GM19324 (cell line): ENCODE data around the gene PCCA.
"Not testable (repeated sequence)": the region's sequence is repeated elsewhere in the genome, so short reads cannot be mapped to it uniquely, and the experiment has no call there.

Experiments used
- ATAC-seq: cut with Tn5 transposase; IDR thresholded peaks from one replicate; pipeline ENCODE4 v1.9.1; 2021; ENCODE audit warnings: mild to moderate bottlenecking, moderate library complexity; ENCODE audit not compliant: unreplicated experiment, low FRiP score

Gene PCCA

DNA sequence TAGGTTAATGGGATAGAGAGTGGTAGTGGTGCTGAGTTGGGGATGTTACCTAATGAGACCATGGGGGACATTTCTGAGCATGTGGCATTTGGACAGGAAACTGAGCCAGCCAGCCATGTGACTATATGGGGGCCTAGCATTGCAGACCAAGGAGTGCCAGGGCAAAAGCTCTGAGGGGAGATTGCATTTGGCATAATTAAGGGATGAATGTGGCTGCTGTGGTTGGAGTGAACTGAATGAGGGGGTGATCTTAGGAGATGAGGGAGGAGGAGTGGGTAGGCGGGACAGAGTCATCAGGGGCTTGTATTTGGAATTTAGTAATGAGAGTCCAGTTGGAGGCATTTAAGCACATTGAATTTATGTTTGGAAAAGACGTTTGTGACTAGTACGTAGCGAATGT, 6.6 kb downstream of the PCCA start:
- no peak for ATAC-seq

DNA sequence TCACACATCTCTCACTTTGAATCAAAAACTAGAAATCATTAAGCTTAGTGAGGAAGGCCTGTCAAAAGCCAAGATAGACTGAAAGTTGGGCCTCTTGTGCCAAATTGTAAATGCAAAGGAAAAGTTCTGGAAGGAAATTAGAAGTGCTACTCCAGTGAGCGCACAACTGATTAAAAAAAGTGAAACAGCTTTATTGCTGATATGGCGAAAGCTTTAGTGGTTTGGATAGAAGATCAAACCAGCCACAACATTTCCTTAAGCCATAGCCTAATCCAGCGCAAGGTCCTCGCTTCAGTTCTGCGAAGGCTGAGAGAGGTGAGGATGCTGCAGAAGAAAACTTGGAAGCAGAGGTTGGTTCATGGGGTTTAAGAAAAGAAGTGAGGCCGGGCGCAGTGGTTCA, 7.6 kb downstream of the PCCA start:
- ATAC-seq, result no peak

GRCh38 chr13:100097821-100098220, 8.9 kb downstream of the PCCA start:
- ATAC-seq, result no peak

GRCh38 chr13:100098445-100099116, 9.7 kb downstream of the PCCA start:
- no peak for ATAC-seq

DNA sequence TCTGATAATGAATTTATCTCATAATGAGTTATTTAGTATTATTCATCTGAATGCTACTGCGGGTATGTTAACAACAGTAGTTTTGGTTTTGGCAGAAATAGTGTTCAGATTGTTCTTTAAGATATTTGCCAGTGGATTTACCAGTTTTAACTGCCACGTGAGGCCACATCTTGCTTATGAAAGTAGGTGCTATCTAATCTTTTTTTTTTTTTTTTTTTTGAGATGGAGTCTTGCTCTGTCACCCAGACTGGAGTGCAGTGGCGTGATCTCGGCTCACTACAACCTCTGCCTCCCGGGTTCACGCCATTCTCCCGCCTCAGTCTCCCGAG, 10.2 kb downstream of the PCCA start:
- not testable (repeated sequence) for ATAC-seq

- ATAC-seq, result no peak
Measured at GRCh38 chr13:100100115-100100879, 11.4 kb downstream of the PCCA start.

GRCh38 chr13:100102042-100102441, 13.1 kb downstream of the PCCA start:
- ATAC-seq, result no peak

DNA sequence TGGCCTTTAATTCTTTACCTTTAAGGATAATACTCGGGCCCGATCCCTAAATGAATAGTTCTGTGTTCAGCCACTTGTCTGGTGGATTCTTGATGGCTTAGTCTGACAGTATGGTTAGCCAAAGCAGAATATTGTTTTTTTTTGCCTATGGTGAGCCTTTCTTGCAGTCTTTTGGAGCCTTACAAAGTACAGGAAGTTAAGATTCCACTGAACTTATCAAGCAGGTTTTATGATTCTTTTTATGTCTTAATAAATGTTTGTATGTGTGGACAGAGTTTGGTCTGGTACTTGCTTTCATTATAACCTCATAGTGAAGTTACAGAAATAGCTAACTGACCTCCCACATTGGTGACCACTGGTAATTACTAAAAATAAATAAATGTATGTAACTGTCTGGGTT, 17.1 kb downstream of the PCCA start:
- no peak for ATAC-seq

GRCh38 chr13:100106705-100107104, 17.8 kb downstream of the PCCA start:
- no peak for ATAC-seq

GRCh38 chr13:100108913-100109507, 20.1 kb downstream of the PCCA start:
- peak; percentile 79 for ATAC-seq

DNA sequence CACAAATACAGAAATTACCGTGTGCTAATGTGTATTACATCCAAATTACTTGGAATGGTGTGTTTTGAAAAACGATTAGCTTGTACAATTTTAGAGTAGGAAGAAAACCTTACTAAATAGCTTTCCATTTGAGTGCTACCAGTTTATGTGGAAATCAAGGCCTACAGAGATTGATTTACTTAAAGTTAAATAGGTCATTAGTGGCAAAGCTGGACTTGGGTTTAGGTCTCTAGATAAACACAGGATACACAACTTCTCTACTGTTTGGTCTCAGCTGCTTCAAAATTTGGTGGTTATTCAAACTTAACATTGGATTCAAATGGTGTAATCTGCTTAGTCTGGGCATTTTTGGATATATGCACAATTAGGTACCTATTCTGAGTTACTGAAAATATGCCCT, 21.4 kb downstream of the PCCA start:
- no peak for ATAC-seq

GRCh38 chr13:100112186-100112838, 23.4 kb downstream of the PCCA start:
- ATAC-seq, result no peak

DNA sequence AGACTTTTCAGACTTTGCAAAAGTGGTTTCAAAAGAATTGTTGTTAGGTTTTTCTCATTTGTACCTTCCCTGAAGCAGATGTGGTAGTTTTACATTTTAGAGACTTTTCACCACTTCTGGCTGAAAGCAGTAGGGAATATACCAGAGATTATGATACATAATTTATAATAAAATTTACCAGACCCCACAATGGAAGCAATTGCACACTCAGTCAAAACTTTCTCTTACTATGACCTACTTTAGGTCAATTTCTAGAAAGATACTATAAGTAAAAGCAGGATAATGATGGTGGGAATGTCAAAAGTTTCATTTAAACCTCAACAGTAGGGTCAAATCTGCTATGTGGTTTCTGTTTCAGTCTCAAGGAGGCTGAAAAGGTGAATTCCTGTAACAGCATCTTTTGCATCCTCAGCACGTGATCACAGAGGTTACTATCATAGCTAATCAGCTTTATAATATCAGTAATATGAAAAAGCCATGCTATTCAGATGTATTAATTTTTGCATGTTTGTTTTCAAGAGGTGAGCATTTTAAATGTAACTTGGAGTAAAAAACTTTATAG, 26.9 kb downstream of the PCCA start:
- ATAC-seq, result no peak

DNA sequence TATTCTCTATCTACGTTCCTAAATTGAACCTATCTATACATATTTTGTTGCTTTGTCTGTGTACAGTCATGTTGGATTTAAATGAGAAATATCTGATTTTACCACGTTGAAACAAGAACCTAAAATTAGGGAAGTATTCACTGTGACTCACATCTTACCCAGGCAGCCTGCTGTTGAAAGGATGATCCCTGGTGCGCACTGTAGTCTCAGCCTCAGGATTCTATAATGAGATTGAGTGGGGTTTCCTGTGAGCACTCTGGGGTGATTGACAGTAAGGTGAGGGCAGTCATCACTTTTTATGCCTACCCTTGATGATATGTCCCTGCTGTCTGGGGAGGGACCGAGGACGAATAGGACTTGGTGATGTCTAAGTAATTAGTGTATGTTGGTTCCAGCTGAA, 35.4 kb downstream of the PCCA start:
- no peak for ATAC-seq

DNA sequence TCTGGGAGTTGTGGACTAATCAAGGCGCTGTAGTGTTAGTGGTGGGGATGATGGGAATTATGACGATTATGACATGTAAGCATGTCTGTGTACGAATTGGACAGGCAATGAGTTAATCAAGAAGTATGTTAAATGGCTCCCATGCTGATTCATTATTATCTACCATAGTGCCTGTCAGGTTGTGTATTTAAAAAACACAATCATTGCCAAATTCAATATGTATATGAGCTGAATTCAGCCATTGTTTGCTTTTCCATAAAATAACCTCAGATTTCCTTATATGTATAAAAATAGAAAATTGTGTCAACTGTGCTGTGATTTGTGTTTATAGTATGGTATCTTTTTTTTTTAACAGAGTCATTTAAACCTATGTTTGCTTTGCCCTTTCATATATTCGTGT, 37.1 kb downstream of the PCCA start:
- no peak for ATAC-seq

- ATAC-seq, result no peak
Measured at GRCh38 chr13:100128373-100128772, 39.5 kb downstream of the PCCA start.

- no peak for ATAC-seq
Measured at GRCh38 chr13:100128838-100129237, 39.9 kb downstream of the PCCA start.

GRCh38 chr13:100129605-100130004, 40.7 kb downstream of the PCCA start:
- peak; percentile 92 for ATAC-seq

DNA sequence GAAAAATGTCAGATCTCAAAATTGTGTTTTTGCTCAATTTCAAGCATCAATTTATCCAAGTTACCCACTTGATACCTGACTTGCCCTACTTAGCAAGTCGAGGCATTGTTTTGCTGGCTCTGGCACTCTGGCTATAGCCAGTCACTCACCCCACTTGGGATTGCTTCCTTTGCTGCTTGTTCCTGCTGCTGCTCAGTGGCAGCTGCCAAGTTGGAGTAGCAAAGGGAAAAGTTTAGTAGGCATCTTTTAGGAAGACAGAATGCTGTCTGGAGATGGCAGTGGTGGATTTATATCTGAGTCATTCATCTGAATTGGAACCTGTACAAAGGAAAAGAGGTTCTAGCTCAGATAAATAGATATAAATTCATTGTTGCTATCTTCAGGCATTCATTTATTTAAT, 41.2 kb downstream of the PCCA start:
- no peak for ATAC-seq

DNA sequence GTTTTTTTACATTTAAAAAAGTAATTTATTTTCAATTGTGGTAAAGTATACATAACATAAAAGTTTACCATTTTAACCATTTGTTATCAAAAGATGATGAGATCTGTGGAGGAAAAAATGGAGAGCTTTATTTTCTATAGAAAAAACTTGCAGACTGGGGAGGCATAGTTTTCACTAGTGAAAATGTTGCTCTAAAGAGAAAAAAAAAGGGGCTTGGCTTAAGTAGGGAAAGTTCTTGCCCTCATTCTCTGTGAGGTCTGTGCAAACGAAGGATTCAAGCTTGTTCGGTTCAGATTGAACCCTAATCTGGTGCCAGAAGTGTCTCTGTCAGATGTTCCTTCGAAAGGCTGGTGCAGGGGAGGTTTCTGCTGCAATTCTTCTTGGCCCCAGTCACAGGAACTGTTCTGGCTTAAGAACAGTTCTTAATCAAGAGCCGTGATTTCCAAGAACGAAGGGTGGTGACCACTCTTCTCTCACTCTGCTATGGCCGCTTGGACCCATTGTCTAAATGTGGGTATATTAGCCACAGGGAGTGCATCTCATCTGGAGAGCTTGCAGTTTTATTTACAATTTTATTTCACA, 42.1 kb downstream of the PCCA start:
- no peak for ATAC-seq
